Measurements from ENCODE around the gene FAM169A. TPM values are rescaled to one million over a fixed set of nuclear protein-coding genes. Genes with fewer than 3 reads are reported as not detected.
"Not testable (repeated sequence)": the region's sequence is repeated elsewhere in the genome, so short reads cannot be mapped to it uniquely, and the experiment has no call there.

Gene FAM169A
- polyA plus RNA-seq, 2 donors, result 0.28 to 0.29 TPM

GRCh38 chr5:74894351-74894750, 28.2 kb upstream of the FAM169A start:
- no peaks in the 10 kb centered on the region for H3K9me3 ChIP-seq (ENCODE audit: control insufficient read depth in 2 of 2, insufficient read depth in 1 of 2, low read depth in 1 of 2, low read length in 1 of 2)
- H3K27me3 ChIP-seq (ENCODE audit: control insufficient read depth in 1 of 2, insufficient read depth in 2 of 2, low read length in 2 of 2), result no peaks in the 10 kb centered on the region
- no peak overlapping the region for H3K27ac ChIP-seq (ENCODE audit: low read depth in 2 of 2, low read length in 1 of 2)
- 91 to 98% methylated on average over 2 of the region's 2 CpGs for WGBS, 2 donors
- H3K4me1 ChIP-seq (ENCODE audit: control insufficient read depth in 2 of 2, insufficient read depth in 2 of 2, low read length in 1 of 2), result no peaks in the 10 kb centered on the region
- H3K36me3 ChIP-seq (ENCODE audit: control insufficient read depth in 2 of 2, insufficient read depth in 2 of 2, low read length in 1 of 2), result no peaks in the 10 kb centered on the region
- no peak overlapping the region for H3K4me3 ChIP-seq (ENCODE audit: low read depth in 1 of 2, low read length in 2 of 2)

- H3K27ac ChIP-seq (ENCODE audit: low read depth in 2 of 2, low read length in 1 of 2), result no peak overlapping the region
- H3K36me3 ChIP-seq (ENCODE audit: control insufficient read depth in 2 of 2, insufficient read depth in 2 of 2, low read length in 1 of 2), result no peaks in the 10 kb centered on the region
- no peaks in the 10 kb centered on the region for H3K9me3 ChIP-seq (ENCODE audit: control insufficient read depth in 2 of 2, insufficient read depth in 1 of 2, low read depth in 1 of 2, low read length in 1 of 2)
- no peaks in the 10 kb centered on the region for H3K27me3 ChIP-seq (ENCODE audit: control insufficient read depth in 1 of 2, insufficient read depth in 2 of 2, low read length in 2 of 2)
- H3K4me3 ChIP-seq (ENCODE audit: low read depth in 1 of 2, low read length in 2 of 2), result no peak overlapping the region
- H3K4me1 ChIP-seq (ENCODE audit: control insufficient read depth in 2 of 2, insufficient read depth in 2 of 2, low read length in 1 of 2), result no peaks in the 10 kb centered on the region
- 41 to 65% methylated on average over 2 of the region's 2 CpGs for WGBS, 2 donors
Measured at GRCh38 chr5:74892921-74893320, 26.7 kb upstream of the FAM169A start.

GRCh38 chr5:74889523-74890105, 23.4 kb upstream of the FAM169A start:
- no peak overlapping the region for H3K27ac ChIP-seq (ENCODE audit: low read depth in 2 of 2, low read length in 1 of 2)
- no peaks in the 10 kb centered on the region for H3K36me3 ChIP-seq (ENCODE audit: control insufficient read depth in 2 of 2, insufficient read depth in 2 of 2, low read length in 1 of 2)
- H3K27me3 ChIP-seq (ENCODE audit: control insufficient read depth in 1 of 2, insufficient read depth in 2 of 2, low read length in 2 of 2), result no peaks in the 10 kb centered on the region
- 87 to 91% methylated on average over 2 of the region's 2 CpGs for WGBS, 2 donors
- no peaks in the 10 kb centered on the region for H3K9me3 ChIP-seq (ENCODE audit: control insufficient read depth in 2 of 2, insufficient read depth in 1 of 2, low read depth in 1 of 2, low read length in 1 of 2)
- no peak overlapping the region for H3K4me3 ChIP-seq (ENCODE audit: low read depth in 1 of 2, low read length in 2 of 2)
- H3K4me1 ChIP-seq (ENCODE audit: control insufficient read depth in 2 of 2, insufficient read depth in 2 of 2, low read length in 1 of 2), result no peaks in the 10 kb centered on the region

- Histone ChIP-seq H3K36me3 (ENCODE audit: control insufficient read depth in 2 of 2, insufficient read depth in 2 of 2, low read length in 1 of 2) (no peaks in the 10 kb centered on the region), H3K27me3 (ENCODE audit: control insufficient read depth in 1 of 2, insufficient read depth in 2 of 2, low read length in 2 of 2) (no peaks in the 10 kb centered on the region), H3K9me3 (ENCODE audit: control insufficient read depth in 2 of 2, insufficient read depth in 1 of 2, low read depth in 1 of 2, low read length in 1 of 2) (no peaks in the 10 kb centered on the region), H3K4me3 (ENCODE audit: low read depth in 1 of 2, low read length in 2 of 2) (no peak overlapping the region), H3K27ac (ENCODE audit: low read depth in 2 of 2, low read length in 1 of 2) (no peak overlapping the region), H3K4me1 (ENCODE audit: control insufficient read depth in 2 of 2, insufficient read depth in 2 of 2, low read length in 1 of 2) (no peaks in the 10 kb centered on the region)
- 87 to 91% methylated on average over 4 of the region's 4 CpGs for whole genome bisulfite sequencing, 2 donors
Measured at GRCh38 chr5:74888117-74888516, 21.9 kb upstream of the FAM169A start.

GRCh38 chr5:74885170-74885569, 19.0 kb upstream of the FAM169A start:
- H3K9me3 ChIP-seq (ENCODE audit: control insufficient read depth in 2 of 2, insufficient read depth in 1 of 2, low read depth in 1 of 2, low read length in 1 of 2), result no peaks in the 10 kb centered on the region
- no peaks in the 10 kb centered on the region for H3K36me3 ChIP-seq (ENCODE audit: control insufficient read depth in 2 of 2, insufficient read depth in 2 of 2, low read length in 1 of 2)
- H3K4me1 ChIP-seq (ENCODE audit: control insufficient read depth in 2 of 2, insufficient read depth in 2 of 2, low read length in 1 of 2), result no peaks in the 10 kb centered on the region

GRCh38 chr5:74882379-74883134, 16.4 kb upstream of the FAM169A start:
- H3K4me1 ChIP-seq (ENCODE audit: control insufficient read depth in 2 of 2, insufficient read depth in 2 of 2, low read length in 1 of 2); H3K27me3 ChIP-seq (ENCODE audit: control insufficient read depth in 1 of 2, insufficient read depth in 2 of 2, low read length in 2 of 2): not testable (repeated sequence)
- WGBS, 2 donors, result 73 to 78% methylated on average over 10 of the region's 10 CpGs

More at GRCh38 chr5:74885170-74885569, 19.0 kb upstream of the FAM169A start:
- Histone ChIP-seq H3K4me3 (ENCODE audit: low read depth in 1 of 2, low read length in 2 of 2) (no peak overlapping the region), H3K27me3 (ENCODE audit: control insufficient read depth in 1 of 2, insufficient read depth in 2 of 2, low read length in 2 of 2) (no peaks in the 10 kb centered on the region), H3K27ac (ENCODE audit: low read depth in 2 of 2, low read length in 1 of 2) (no peak overlapping the region)

GRCh38 chr5:74877624-74878304, 11.6 kb upstream of the FAM169A start:
- Histone ChIP-seq H3K4me1 (ENCODE audit: control insufficient read depth in 2 of 2, insufficient read depth in 2 of 2, low read length in 1 of 2) (no peaks in the 10 kb centered on the region), H3K36me3 (ENCODE audit: control insufficient read depth in 2 of 2, insufficient read depth in 2 of 2, low read length in 1 of 2) (no peaks in the 10 kb centered on the region), H3K27ac (ENCODE audit: low read depth in 2 of 2, low read length in 1 of 2) (no peak overlapping the region), H3K27me3 (ENCODE audit: control insufficient read depth in 1 of 2, insufficient read depth in 2 of 2, low read length in 2 of 2) (no peaks in the 10 kb centered on the region), H3K4me3 (ENCODE audit: low read depth in 1 of 2, low read length in 2 of 2) (no peak overlapping the region), H3K9me3 (ENCODE audit: control insufficient read depth in 2 of 2, insufficient read depth in 1 of 2, low read depth in 1 of 2, low read length in 1 of 2) (no peaks in the 10 kb centered on the region)
- 83 to 88% methylated on average over 4 of the region's 4 CpGs for WGBS, 2 donors

More at GRCh38 chr5:74882379-74883134, 16.4 kb upstream of the FAM169A start:
- not testable (repeated sequence) for H3K27ac ChIP-seq (ENCODE audit: low read depth in 2 of 2, low read length in 1 of 2); H3K36me3 ChIP-seq (ENCODE audit: control insufficient read depth in 2 of 2, insufficient read depth in 2 of 2, low read length in 1 of 2); H3K9me3 ChIP-seq (ENCODE audit: control insufficient read depth in 2 of 2, insufficient read depth in 1 of 2, low read depth in 1 of 2, low read length in 1 of 2); H3K4me3 ChIP-seq (ENCODE audit: low read depth in 1 of 2, low read length in 2 of 2)

- H3K27me3 ChIP-seq (ENCODE audit: control insufficient read depth in 1 of 2, insufficient read depth in 2 of 2, low read length in 2 of 2), result no peaks in the 10 kb centered on the region
- H3K4me1 ChIP-seq (ENCODE audit: control insufficient read depth in 2 of 2, insufficient read depth in 2 of 2, low read length in 1 of 2), result no peaks in the 10 kb centered on the region
- H3K4me3 ChIP-seq (ENCODE audit: low read depth in 1 of 2, low read length in 2 of 2), result no peak overlapping the region
- WGBS, 2 donors, result 76 to 84% methylated on average over 7 of the region's 7 CpGs
- no peak overlapping the region for H3K27ac ChIP-seq (ENCODE audit: low read depth in 2 of 2, low read length in 1 of 2)
- no peaks in the 10 kb centered on the region for H3K36me3 ChIP-seq (ENCODE audit: control insufficient read depth in 2 of 2, insufficient read depth in 2 of 2, low read length in 1 of 2)
- no peaks in the 10 kb centered on the region for H3K9me3 ChIP-seq (ENCODE audit: control insufficient read depth in 2 of 2, insufficient read depth in 1 of 2, low read depth in 1 of 2, low read length in 1 of 2)
Measured at GRCh38 chr5:74875994-74876791, 10.0 kb upstream of the FAM169A start.

GRCh38 chr5:74873525-74874249, 7.5 kb upstream of the FAM169A start:
- WGBS, 2 donors, result 78 to 85% methylated on average over 3 of the region's 3 CpGs
- Histone ChIP-seq H3K9me3 (ENCODE audit: control insufficient read depth in 2 of 2, insufficient read depth in 1 of 2, low read depth in 1 of 2, low read length in 1 of 2) (no peaks in the 10 kb centered on the region), H3K27ac (ENCODE audit: low read depth in 2 of 2, low read length in 1 of 2) (no peak overlapping the region), H3K36me3 (ENCODE audit: control insufficient read depth in 2 of 2, insufficient read depth in 2 of 2, low read length in 1 of 2) (no peaks in the 10 kb centered on the region), H3K4me1 (ENCODE audit: control insufficient read depth in 2 of 2, insufficient read depth in 2 of 2, low read length in 1 of 2) (no peaks in the 10 kb centered on the region), H3K4me3 (ENCODE audit: low read depth in 1 of 2, low read length in 2 of 2) (no peak overlapping the region), H3K27me3 (ENCODE audit: control insufficient read depth in 1 of 2, insufficient read depth in 2 of 2, low read length in 2 of 2) (no peaks in the 10 kb centered on the region)

Data from esophagus (tissue), 2 donors.